Activated naive CD4-positive, alpha-beta T cell treated with anti-CD3 and anti-CD28 coated beads for 36 hours (primary cell): ENCODE measurements around the gene NEK6. TPM values are rescaled to one million over a fixed set of nuclear protein-coding genes. Genes with fewer than 3 reads are reported as not detected.

Experiments used
- CTCF ChIA-PET: fragments of 350-600 bp; sonication (Branson Sonifier 250); formaldehyde crosslinking; loops from one replicate; lab custom pipeline; 2021; ENCODE audit warnings: antibody characterized with exemption; lab: Charles Lee
- DNase-seq: peaks from one replicate; pipeline ENCODE4 v3.0.0-alpha.2; 2020
- H3K27ac Mint-ChIP-seq: one replicate; pipeline ENCODE4 v1.8.0; 2021; ENCODE audit warnings: mild to moderate bottlenecking, mixed read lengths
- H3K27me3 Mint-ChIP-seq: one replicate; pipeline ENCODE4 v1.8.0; 2021; ENCODE audit warnings: low read depth, mixed read lengths
- H3K36me3 Mint-ChIP-seq: one replicate; pipeline ENCODE4 v1.8.0; 2021; ENCODE audit warnings: low read depth, mixed read lengths
- H3K4me1 Mint-ChIP-seq: one replicate; pipeline ENCODE4 v1.8.0; 2021; ENCODE audit warnings: low read depth, mixed read lengths
- H3K4me3 Mint-ChIP-seq: one replicate; pipeline ENCODE4 v1.8.0; 2021; ENCODE audit warnings: mild to moderate bottlenecking, moderate library complexity, mixed read lengths
- H3K9me3 Mint-ChIP-seq: one replicate; pipeline ENCODE4 v1.8.0; 2021; ENCODE audit warnings: mixed read lengths
- intact Hi-C: fragments of 100-400 bp; cut with micrococcal nuclease; formaldehyde crosslinking; loops from one replicate; pipeline ENCODE4 v1.15.1; 2023
- total RNA-seq, 2 experiments: library from RNA; stranded (reverse); gene quantifications; one replicate each; pipeline ENCODE4 v1.2.3, GENCODE V29; 2021

NEK6 gene
- total RNA-seq, 2 experiments from 2014 or later: 0.89 to 1.5 TPM

GRCh38 chr9:124286292-124286931 lies 28.7 kb downstream of the NEK6 start:
- DNase-seq: peak; percentile 20
- no peaks in the 10 kb centered on the region for H3K36me3 Mint-ChIP-seq
- H3K4me3 Mint-ChIP-seq: no peak overlapping the region
- no peaks in the 10 kb centered on the region for H3K9me3 Mint-ChIP-seq
- CTCF ChIA-PET: no interaction called here
- H3K27ac Mint-ChIP-seq: no peak overlapping the region
- H3K4me1 Mint-ChIP-seq: peaks cover 18% of the 10 kb centered on the region
- no peaks in the 10 kb centered on the region for H3K27me3 Mint-ChIP-seq
- intact Hi-C loops: loop anchor here (1.0 kb wide), 1 partner anchor 32 kb away; no protein-coding TSS in a partner anchor

- Mint-ChIP-seq H3K4me3 (no peak overlapping the region), H3K27me3 (peaks cover 10% of the 10 kb centered on the region), H3K9me3 (no peaks in the 10 kb centered on the region), H3K36me3 (no peaks in the 10 kb centered on the region), H3K27ac (no peak overlapping the region), H3K4me1 (peaks cover 31% of the 10 kb centered on the region)
- intact Hi-C loops: no loop called here
- CTCF ChIA-PET: no interaction called here
- DNase-seq: no peak
Measured at GRCh38 chr9:124290053-124290591, 32.4 kb downstream of the NEK6 start.

- intact Hi-C loops: no loop called here
Measured at GRCh38 chr9:124290743-124291554, 33.2 kb downstream of the NEK6 start.

GRCh38 chr9:124291801-124292396 lies 34.1 kb downstream of the NEK6 start:
- DNase-seq: peak; percentile 70
- Mint-ChIP-seq H3K27ac (no peak overlapping the region), H3K4me3 (no peak overlapping the region), H3K9me3 (no peaks in the 10 kb centered on the region), H3K27me3 (peaks cover 10% of the 10 kb centered on the region), H3K4me1 (peaks cover 20% of the 10 kb centered on the region), H3K36me3 (no peaks in the 10 kb centered on the region)
- intact Hi-C loops: no loop called here
- CTCF ChIA-PET: interaction anchor here (1.0 kb wide), 1 partner anchor 13 kb away, joined by 5 read pairs; no protein-coding TSS in a partner anchor

More at GRCh38 chr9:124290743-124291554, 33.2 kb downstream of the NEK6 start:
- DNase-seq: no peak
- H3K36me3 Mint-ChIP-seq: no peaks in the 10 kb centered on the region
- H3K4me3 Mint-ChIP-seq: no peak overlapping the region
- H3K27me3 Mint-ChIP-seq: peaks cover 10% of the 10 kb centered on the region
- CTCF ChIA-PET: interaction anchor here (0.5 to 1.0 kb wide), 2 partner anchors 12 to 88 kb away, joined by 3 to 5 read pairs; no protein-coding TSS in a partner anchor
- no peaks in the 10 kb centered on the region for H3K9me3 Mint-ChIP-seq
- H3K27ac Mint-ChIP-seq: no peak overlapping the region
- H3K4me1 Mint-ChIP-seq: peaks cover 29% of the 10 kb centered on the region

GRCh38 chr9:124292696-124293593 lies 35.2 kb downstream of the NEK6 start:
- Mint-ChIP-seq H3K36me3 (no peaks in the 10 kb centered on the region), H3K9me3 (no peaks in the 10 kb centered on the region), H3K4me3 (no peak overlapping the region), H3K4me1 (peaks cover 18% of the 10 kb centered on the region), H3K27ac (no peak overlapping the region), H3K27me3 (peaks cover 10% of the 10 kb centered on the region)
- DNase-seq: no peak
- CTCF ChIA-PET: interaction anchor here (0.9 kb wide), 1 partner anchor 167 kb away, joined by 3 read pairs; no protein-coding TSS in a partner anchor
- intact Hi-C loops: no loop called here

GRCh38 chr9:124293718-124294506 lies 36.2 kb downstream of the NEK6 start:
- Mint-ChIP-seq H3K27ac (no peak overlapping the region), H3K4me3 (no peak overlapping the region), H3K9me3 (no peaks in the 10 kb centered on the region), H3K27me3 (peaks cover 10% of the 10 kb centered on the region), H3K36me3 (no peaks in the 10 kb centered on the region), H3K4me1 (peaks cover 18% of the 10 kb centered on the region)
- CTCF ChIA-PET: no interaction called here
- intact Hi-C loops: no loop called here
- no peak for DNase-seq

GRCh38 chr9:124295159-124295794 lies 37.5 kb downstream of the NEK6 start:
- DNase-seq: no peak
- H3K27me3 Mint-ChIP-seq: peaks cover 10% of the 10 kb centered on the region
- no peak overlapping the region for H3K27ac Mint-ChIP-seq
- H3K9me3 Mint-ChIP-seq: no peaks in the 10 kb centered on the region
- peaks cover 18% of the 10 kb centered on the region for H3K4me1 Mint-ChIP-seq
- intact Hi-C loops: no loop called here
- CTCF ChIA-PET: no interaction called here
- H3K4me3 Mint-ChIP-seq: no peak overlapping the region
- H3K36me3 Mint-ChIP-seq: no peaks in the 10 kb centered on the region

GRCh38 chr9:124296094-124296493 lies 38.3 kb downstream of the NEK6 start:
- peaks cover 16% of the 10 kb centered on the region for H3K4me1 Mint-ChIP-seq
- no peak for DNase-seq
- no peaks in the 10 kb centered on the region for H3K36me3 Mint-ChIP-seq
- CTCF ChIA-PET: no interaction called here
- intact Hi-C loops: no loop called here
- H3K4me3 Mint-ChIP-seq: no peak overlapping the region
- no peak overlapping the region for H3K27ac Mint-ChIP-seq
- peaks cover 10% of the 10 kb centered on the region for H3K27me3 Mint-ChIP-seq
- H3K9me3 Mint-ChIP-seq: no peaks in the 10 kb centered on the region

GRCh38 chr9:124296796-124297550 lies 39.2 kb downstream of the NEK6 start:
- no peak for DNase-seq
- intact Hi-C loops: no loop called here
- no peaks in the 10 kb centered on the region for H3K36me3 Mint-ChIP-seq
- CTCF ChIA-PET: no interaction called here
- H3K4me3 Mint-ChIP-seq: no peak overlapping the region
- H3K27ac Mint-ChIP-seq: no peak overlapping the region
- no peaks in the 10 kb centered on the region for H3K9me3 Mint-ChIP-seq
- peaks cover 9% of the 10 kb centered on the region for H3K4me1 Mint-ChIP-seq
- H3K27me3 Mint-ChIP-seq: peaks cover 10% of the 10 kb centered on the region

GRCh38 chr9:124297551-124297901 lies 39.8 kb downstream of the NEK6 start:
- Mint-ChIP-seq H3K4me1 (peaks cover 5% of the 10 kb centered on the region), H3K36me3 (no peaks in the 10 kb centered on the region), H3K9me3 (no peaks in the 10 kb centered on the region), H3K4me3 (no peak overlapping the region), H3K27ac (no peak overlapping the region), H3K27me3 (peaks cover 9% of the 10 kb centered on the region)
- no peak for DNase-seq
- CTCF ChIA-PET: no interaction called here
- intact Hi-C loops: no loop called here
